ENCODE measurements around the gene DCAF10.
"Not testable (repeated sequence)": the region's sequence is repeated elsewhere in the genome, so short reads cannot be mapped to it uniquely, and the experiment has no call there.

DCAF10 gene

GRCh38 chr9:37909326-37909725, 108.7 kb downstream of the DCAF10 start:
- no peak for FAIRE-seq

- FAIRE-seq, result not testable (repeated sequence)
Observed at GRCh38 chr9:37909836-37910235, 109.2 kb downstream of the DCAF10 start.

- FAIRE-seq, result no peak
Observed at GRCh38 chr9:37910271-37910670, 109.7 kb downstream of the DCAF10 start.

- FAIRE-seq, result no peak
Observed at GRCh38 chr9:37911271-37911681, 110.7 kb downstream of the DCAF10 start.

- FAIRE-seq, result no peak
Observed at GRCh38 chr9:37913480-37914153, 113.0 kb downstream of the DCAF10 start.

- FAIRE-seq, result no peak
Observed at GRCh38 chr9:37914154-37914551, 113.6 kb downstream of the DCAF10 start.

- no peak for FAIRE-seq
Observed at GRCh38 chr9:37914701-37915358, 114.2 kb downstream of the DCAF10 start.

GRCh38 chr9:37915911-37916470, 115.4 kb downstream of the DCAF10 start:
- no peak for FAIRE-seq

- no peak for FAIRE-seq
Observed at GRCh38 chr9:37916471-37917312, 116.1 kb downstream of the DCAF10 start.
